Esophagus (tissue), 2 donors: Measurements from ENCODE around the gene SSBP3. TPM values are rescaled to one million over a fixed set of nuclear protein-coding genes. Genes with fewer than 3 reads are reported as not detected.
"Not testable (repeated sequence)": the region's sequence is repeated elsewhere in the genome, so short reads cannot be mapped to it uniquely, and the experiment has no call there.

Experiments used
- H3K27ac ChIP-seq, 2 donors: one replicate each; pipeline ENCODE4 v1.5.1; 2013; ENCODE audit warnings: low read depth in 2 of 2, mild to moderate bottlenecking in 2 of 2, inconsistent platforms in 1 of 2, low read length in 1 of 2, moderate library complexity in 1 of 2
- H3K27me3 ChIP-seq, 2 donors: one replicate each; pipeline ENCODE4 v1.6.1; 2013; ENCODE audit warnings: low read length in 2 of 2, control low read depth in 1 of 2, mild to moderate bottlenecking in 1 of 2; ENCODE audit not compliant: insufficient read depth in 2 of 2, control insufficient read depth in 1 of 2
- H3K36me3 ChIP-seq, 2 donors: one replicate each; pipeline ENCODE4 v1.6.1; 2013; ENCODE audit warnings: low read length in 1 of 2; ENCODE audit not compliant: control insufficient read depth in 2 of 2, insufficient read depth in 2 of 2
- H3K4me1 ChIP-seq, 2 donors: one replicate each; pipeline ENCODE4 v1.6.1; 2013; ENCODE audit warnings: low read length in 1 of 2; ENCODE audit not compliant: control insufficient read depth in 2 of 2, insufficient read depth in 2 of 2
- H3K4me3 ChIP-seq, 2 donors: one replicate each; pipeline ENCODE4 v1.5.1; 2013; ENCODE audit warnings: low read length in 2 of 2, mild to moderate bottlenecking in 2 of 2, low read depth in 1 of 2, moderate library complexity in 1 of 2
- H3K9me3 ChIP-seq, 2 donors: one replicate each; pipeline ENCODE4 v1.6.1; 2013; ENCODE audit warnings: mild to moderate bottlenecking in 2 of 2, low read depth in 1 of 2, low read length in 1 of 2, moderate library complexity in 1 of 2; ENCODE audit not compliant: control insufficient read depth in 2 of 2, insufficient read depth in 1 of 2
- WGBS, 2 donors: extraction: QIAGEN DNeasy Blood & Tissue Kit; methylation state at CpG; one replicate each; pipeline ENCODE4 v1.1.7; 2013; 5-methylcytosine and 5-hydroxymethylcytosine counted together
- polyA plus RNA-seq, 2 donors: library from polyadenylated mRNA; stranded (reverse); fragments of 200-250 nt; gene quantifications; one replicate each; pipeline ENCODE4 v1.2.3, GENCODE V29; 2013
- donor health status: healthy with polysubstance abuse.
- donor health status: Bipolar disorder and iron deficiency.

SSBP3 gene
- polyA plus RNA-seq, 2 donors: 30.7 to 39.0 TPM

DNA sequence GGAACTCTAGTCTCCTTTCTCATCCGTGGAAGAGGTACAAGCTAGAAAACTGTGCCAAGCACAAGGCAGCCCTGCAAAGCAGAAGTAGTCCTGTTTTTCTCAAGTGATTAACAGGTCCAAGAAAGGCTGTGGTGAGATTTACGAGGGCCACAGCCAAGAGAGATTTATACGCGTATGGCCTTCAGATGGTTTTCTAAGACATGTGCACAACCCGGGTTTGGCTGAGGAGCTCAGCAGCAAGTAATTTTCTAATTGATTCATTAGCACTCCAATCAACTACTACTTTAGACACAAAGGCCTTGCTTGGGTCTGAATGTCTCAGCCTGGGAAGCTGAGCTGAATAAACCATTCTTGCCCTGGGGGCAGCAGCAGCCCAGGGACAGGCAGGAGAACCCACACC is 55.8 kb downstream of the SSBP3 start:
- Histone ChIP-seq H3K4me3 (no peak overlapping the region), H3K27me3 (no peaks in the 10 kb centered on the region), H3K27ac (peak overlapping the region in 1 of 2 donors; percentile 33), H3K36me3 (peaks cover 0 to 6% of the 10 kb centered on the region in 2 donors), H3K4me1 (peaks cover 4 to 8% of the 10 kb centered on the region in 2 donors), H3K9me3 (no peaks in the 10 kb centered on the region)
- WGBS, 2 donors: 50 to 54% methylated on average over 5 of the region's 5 CpGs

DNA sequence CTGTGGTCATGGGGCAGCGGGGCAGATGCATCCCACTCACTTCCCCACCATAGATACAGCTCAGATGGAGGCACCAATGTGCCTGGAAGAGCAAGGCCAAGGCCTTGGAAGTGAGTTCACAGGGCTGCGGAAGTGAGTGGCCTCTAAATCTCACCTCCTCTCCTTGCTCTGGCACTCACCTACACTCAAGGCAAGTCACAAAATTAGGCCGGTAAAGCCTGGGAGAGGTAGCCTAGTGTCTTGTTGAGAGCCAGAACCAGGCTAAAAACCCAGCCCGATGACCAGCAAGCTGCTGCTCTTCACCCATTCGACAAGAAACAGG is 57.5 kb downstream of the SSBP3 start:
- peaks cover 4 to 7% of the 10 kb centered on the region in 2 donors for H3K4me1 ChIP-seq
- H3K9me3 ChIP-seq: no peaks in the 10 kb centered on the region
- no peaks in the 10 kb centered on the region for H3K27me3 ChIP-seq
- no peak overlapping the region for H3K27ac ChIP-seq
- no peak overlapping the region for H3K4me3 ChIP-seq
- H3K36me3 ChIP-seq: peaks cover 0 to 6% of the 10 kb centered on the region in 2 donors
- WGBS, 2 donors: 74 to 75% methylated on average over 5 of the region's 5 CpGs

DNA sequence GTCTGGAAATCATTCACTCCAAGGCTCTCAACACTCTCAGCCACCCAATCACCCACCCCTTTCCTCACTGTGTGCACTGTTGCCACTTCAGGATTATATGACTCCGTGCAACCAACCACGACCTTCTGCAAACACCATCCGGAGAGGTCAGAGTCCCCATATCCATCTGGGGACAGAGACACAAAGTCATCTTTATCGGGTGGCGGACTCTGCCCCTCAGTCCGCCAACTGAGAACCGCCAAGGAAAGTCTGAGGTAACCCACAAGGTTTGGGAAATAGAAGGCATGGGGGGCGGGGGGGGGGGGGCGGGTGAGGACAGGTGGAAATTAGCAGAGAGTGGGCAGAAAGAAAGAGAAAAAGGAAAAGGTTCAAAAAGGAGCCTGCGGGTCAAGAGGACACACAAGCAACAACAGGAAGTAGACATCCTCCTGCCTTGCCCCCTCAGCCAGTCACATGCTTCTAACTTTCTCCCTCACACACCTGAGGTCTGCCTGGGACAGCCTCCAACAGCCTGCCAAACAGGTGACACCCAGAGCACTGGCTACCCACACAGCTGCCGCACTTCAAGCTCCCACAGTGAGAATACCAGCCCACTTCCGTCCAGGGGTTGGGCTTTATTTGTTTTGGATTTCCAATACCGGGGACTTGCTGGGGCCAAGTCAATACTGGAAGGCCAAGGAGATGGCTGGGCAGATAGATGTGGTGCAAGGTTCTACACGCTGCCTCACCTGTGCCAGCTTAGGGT is 58.1 kb downstream of the SSBP3 start:
- Histone ChIP-seq H3K4me3 (no peak overlapping the region), H3K36me3 (peaks cover 0 to 4% of the 10 kb centered on the region in 2 donors), H3K27me3 (no peaks in the 10 kb centered on the region), H3K4me1 (peaks cover 4 to 5% of the 10 kb centered on the region in 2 donors), H3K27ac (peak overlapping the region in 1 of 2 donors; percentile 21), H3K9me3 (no peaks in the 10 kb centered on the region)
- WGBS, 2 donors: 67 to 79% methylated on average over 14 of the region's 14 CpGs

DNA sequence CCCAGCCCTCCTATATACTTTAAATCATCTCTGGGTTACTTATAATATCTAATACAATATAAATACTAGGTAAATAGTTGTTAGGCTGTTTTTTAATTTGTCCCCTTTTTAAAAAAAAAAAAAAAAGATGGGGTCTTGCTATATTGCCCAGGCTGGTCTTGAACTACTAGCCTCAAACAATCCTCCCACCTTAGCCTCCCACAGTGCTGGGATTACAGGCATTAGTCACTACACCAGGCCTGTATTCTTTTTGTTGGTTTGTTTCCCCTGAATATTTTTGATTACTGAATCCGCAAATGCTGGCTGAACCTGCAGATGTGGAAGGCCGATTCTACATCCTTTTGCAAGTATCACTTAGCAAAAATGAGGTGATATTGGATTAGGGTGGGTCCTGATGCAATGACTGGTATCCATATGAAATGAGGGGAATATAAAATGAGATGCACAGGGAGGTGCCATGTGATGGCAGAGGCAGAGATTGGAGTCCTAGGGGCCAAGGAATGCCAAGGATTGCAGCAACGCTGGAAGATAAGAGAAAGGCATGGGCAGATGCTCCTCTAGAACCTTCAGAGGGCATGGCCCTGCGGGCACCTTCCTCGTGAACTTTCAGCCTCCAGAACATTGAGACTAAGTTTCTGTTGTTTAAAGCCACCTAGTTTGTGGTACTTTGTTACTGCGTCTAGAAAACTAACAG is 58.8 kb downstream of the SSBP3 start:
- WGBS, 2 donors: 87 to 98% methylated on average over 6 of the region's 6 CpGs
- peaks cover 0 to 4% of the 10 kb centered on the region in 2 donors for H3K36me3 ChIP-seq
- H3K4me3 ChIP-seq: no peak overlapping the region
- no peaks in the 10 kb centered on the region for H3K27me3 ChIP-seq
- no peaks in the 10 kb centered on the region for H3K9me3 ChIP-seq
- H3K27ac ChIP-seq: no peak overlapping the region
- peaks cover 5 to 7% of the 10 kb centered on the region in 2 donors for H3K4me1 ChIP-seq

DNA sequence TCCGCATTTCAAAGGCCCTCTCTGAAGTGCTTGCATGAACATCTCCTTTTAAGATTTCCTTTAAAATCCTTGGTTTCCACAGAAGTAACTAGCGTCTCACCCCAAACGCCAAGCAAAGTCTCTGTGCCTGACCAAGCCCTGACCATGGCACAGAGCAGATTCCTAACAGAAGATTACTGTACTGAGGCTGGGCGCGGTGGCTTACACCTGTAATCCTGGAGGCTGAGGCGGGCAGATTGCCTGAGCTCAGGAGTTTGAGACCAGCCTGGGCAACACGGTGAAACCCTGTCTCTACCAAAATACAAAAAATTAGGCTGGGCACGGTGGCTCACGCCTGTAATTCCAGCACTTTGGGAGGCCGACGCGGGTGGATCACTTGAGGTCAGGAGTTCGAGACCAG is 60.6 kb downstream of the SSBP3 start:
- H3K9me3 ChIP-seq, H3K4me3 ChIP-seq, H3K27ac ChIP-seq, H3K36me3 ChIP-seq, H3K27me3 ChIP-seq: not testable (repeated sequence)
- H3K4me1 ChIP-seq: peaks cover 7 to 14% of the 10 kb centered on the region in 2 donors
- WGBS, 2 donors: 92 to 94% methylated on average over 13 of the region's 13 CpGs

DNA sequence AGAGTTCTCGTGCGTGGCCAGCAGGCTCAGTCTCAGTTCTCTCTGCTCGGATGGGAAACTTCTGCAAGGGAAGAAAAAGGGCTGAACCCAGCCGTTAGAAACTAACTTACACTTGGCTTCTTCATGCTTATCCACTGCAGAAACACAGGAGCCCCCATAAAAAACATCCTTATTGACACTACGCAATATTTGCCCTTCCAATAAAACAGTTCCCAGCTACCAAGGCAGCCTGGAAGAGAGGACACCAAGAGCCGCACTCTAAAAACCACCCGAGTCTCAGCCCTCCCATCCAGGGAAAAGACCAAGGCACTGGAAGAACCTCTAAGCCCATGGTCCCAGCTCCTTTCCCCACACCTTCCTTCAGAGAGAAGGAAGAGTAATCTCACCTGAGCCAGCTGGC is 61.1 kb downstream of the SSBP3 start:
- Histone ChIP-seq H3K36me3 (peaks cover 0 to 4% of the 10 kb centered on the region in 2 donors), H3K27me3 (no peaks in the 10 kb centered on the region), H3K9me3 (no peaks in the 10 kb centered on the region), H3K4me1 (peaks cover 10 to 18% of the 10 kb centered on the region in 2 donors), H3K4me3 (no peak overlapping the region), H3K27ac (no peak overlapping the region)
- 82 to 96% methylated on average over 7 of the region's 7 CpGs for WGBS, 2 donors

DNA sequence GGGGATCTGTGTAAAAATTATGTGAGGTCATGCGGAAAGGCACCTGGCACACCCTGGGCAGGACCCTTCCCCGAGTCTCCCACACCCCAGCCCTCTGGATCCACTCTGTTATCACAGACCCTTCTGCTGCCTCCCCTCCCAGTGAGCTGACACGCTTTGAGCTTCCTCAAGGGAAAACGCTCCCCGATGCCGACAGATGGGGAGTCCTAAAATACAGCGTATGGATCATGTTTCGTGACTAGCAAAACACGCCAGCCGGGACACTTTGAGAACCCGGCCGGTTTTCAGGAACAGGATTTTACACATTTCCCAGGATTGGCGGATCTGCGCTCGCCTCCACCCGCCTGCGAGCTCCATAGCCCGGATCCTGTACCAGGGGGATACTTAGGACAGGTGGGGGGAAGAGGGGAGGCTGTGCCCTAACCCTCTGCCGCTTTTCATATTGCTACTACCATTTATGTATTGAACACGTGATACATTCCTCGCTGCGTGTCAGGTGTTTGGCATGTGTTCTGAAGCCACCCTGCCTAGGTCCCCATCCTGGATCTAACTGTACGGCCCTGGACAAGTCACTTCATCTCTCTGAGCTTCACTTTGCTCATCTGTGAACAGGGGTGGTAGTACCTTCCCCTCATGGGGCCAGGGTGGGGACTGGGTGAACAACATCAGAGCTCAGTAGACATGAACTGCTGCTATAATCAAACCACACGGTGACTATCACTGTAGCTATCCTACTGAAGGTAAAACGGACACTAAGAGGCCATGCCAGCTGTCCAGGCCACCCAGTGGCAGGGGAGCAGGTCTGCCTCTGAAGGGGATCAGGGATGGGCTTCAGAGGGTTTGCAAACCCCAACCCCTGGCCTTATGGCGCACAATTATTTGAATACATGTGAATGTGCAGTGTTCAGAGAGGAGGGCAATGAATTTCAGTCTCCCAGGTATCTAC is 63.2 kb downstream of the SSBP3 start:
- 79 to 83% methylated on average over 26 of the region's 26 CpGs for WGBS, 2 donors
- H3K27ac ChIP-seq: no peak overlapping the region
- H3K36me3 ChIP-seq: no peaks in the 10 kb centered on the region
- H3K27me3 ChIP-seq: no peaks in the 10 kb centered on the region
- peaks cover 7 to 16% of the 10 kb centered on the region in 2 donors for H3K4me1 ChIP-seq
- no peaks in the 10 kb centered on the region for H3K9me3 ChIP-seq
- no peak overlapping the region for H3K4me3 ChIP-seq

DNA sequence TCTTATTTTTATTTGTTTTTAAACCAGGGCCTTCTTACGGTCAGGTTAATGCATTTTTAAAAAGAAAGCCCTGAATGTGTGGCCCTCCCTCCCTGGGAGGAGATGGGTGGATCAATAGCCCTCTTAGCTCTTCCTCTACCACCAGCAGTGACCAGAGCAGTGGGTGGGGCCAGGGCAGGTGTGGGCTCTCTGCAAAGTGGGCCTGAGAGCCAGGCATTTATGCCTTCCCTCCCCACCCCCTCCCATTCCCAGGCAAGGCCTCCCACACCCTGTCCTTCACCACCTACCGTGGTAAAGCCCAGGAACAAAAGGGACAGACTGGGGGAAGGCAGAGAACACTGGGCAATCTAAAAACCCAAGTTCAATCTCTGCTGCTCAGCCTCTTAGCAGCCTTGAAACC is 63.9 kb downstream of the SSBP3 start:
- 64 to 70% methylated on average over 2 of the region's 2 CpGs for WGBS, 2 donors
- Histone ChIP-seq H3K4me3 (no peak overlapping the region), H3K27ac (no peak overlapping the region), H3K4me1 (peaks cover 7 to 16% of the 10 kb centered on the region in 2 donors), H3K9me3 (no peaks in the 10 kb centered on the region), H3K27me3 (no peaks in the 10 kb centered on the region), H3K36me3 (no peaks in the 10 kb centered on the region)

DNA sequence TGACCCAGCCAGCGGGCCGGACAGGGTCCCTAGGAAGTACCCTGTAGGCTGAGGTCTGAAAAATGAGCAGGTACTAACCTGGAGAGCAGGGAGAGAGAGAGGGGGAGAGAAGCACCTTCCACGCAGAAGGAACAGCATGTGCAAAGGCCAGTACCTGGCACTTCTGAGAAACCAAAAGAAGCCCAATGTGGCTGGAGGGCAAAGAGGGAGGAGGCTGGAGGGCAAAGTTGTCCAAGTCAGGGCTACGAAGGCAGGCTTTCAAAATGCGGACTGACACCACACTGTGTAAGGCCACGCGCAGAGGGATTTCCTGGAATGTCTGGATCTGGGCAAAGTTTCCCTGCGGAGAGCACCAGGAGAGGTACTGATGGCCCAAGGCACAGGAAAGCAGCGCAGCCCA is 64.4 kb downstream of the SSBP3 start:
- WGBS, 2 donors: 94 to 96% methylated on average over 9 of the region's 9 CpGs
- no peaks in the 10 kb centered on the region for H3K27me3 ChIP-seq
- H3K9me3 ChIP-seq: no peaks in the 10 kb centered on the region
- no peak overlapping the region for H3K4me3 ChIP-seq
- peaks cover 0 to 4% of the 10 kb centered on the region in 2 donors for H3K36me3 ChIP-seq
- peaks cover 11 to 20% of the 10 kb centered on the region in 2 donors for H3K4me1 ChIP-seq
- no peak overlapping the region for H3K27ac ChIP-seq
